ENCODE data around the gene HDAC4.

The HDAC4 gene

GRCh38 chr2:239150125-239151011, 250.5 kb downstream of the HDAC4 start:
- no peak for DNase-seq (ENCODE audit: extremely low spot score)
- POLR2A ChIA-PET, result no interaction called here
- CTCF ChIA-PET, result no interaction called here
- no peak for TF ChIP-seq TARDBP (IDR thresholded peaks at IDR 0.05)
- TF ChIP-seq CTBP1 (IDR thresholded peaks at IDR 0.05; ENCODE audit: borderline replicate concordance), result no peak
- TF ChIP-seq LEF1 (IDR thresholded peaks at IDR 0.05; ENCODE audit: borderline replicate concordance), result no peak
- TF ChIP-seq BHLHE40 (IDR thresholded peaks at IDR 0.05; ENCODE audit: borderline replicate concordance), result no peak
- TF ChIP-seq NFRKB (IDR thresholded peaks at IDR 0.05), result no peak
- TF ChIP-seq FOXK2 (IDR thresholded peaks at IDR 0.05), result no peak
- no peak for TF ChIP-seq L3MBTL2 (conservative IDR thresholded peaks at IDR 0.05)
- TF ChIP-seq ZNF384 (IDR thresholded peaks at IDR 0.05), result no peak
- no peak for TF ChIP-seq ARNT (IDR thresholded peaks at IDR 0.05)
- TF ChIP-seq HDGF (IDR thresholded peaks at IDR 0.05; ENCODE audit: borderline replicate concordance), result no peak
- TF ChIP-seq SUZ12 (IDR thresholded peaks at IDR 0.05), result no peak
- no peak for TF ChIP-seq PKNOX1 (IDR thresholded peaks at IDR 0.05)
- no peak for TF ChIP-seq ELF4 (IDR thresholded peaks at IDR 0.05)

GRCh38 chr2:239149501-239149900, 251.3 kb downstream of the HDAC4 start:
- TF ChIP-seq CTBP1 (IDR thresholded peaks at IDR 0.05; ENCODE audit: borderline replicate concordance) (no peak), NFRKB (IDR thresholded peaks at IDR 0.05) (no peak), L3MBTL2 (conservative IDR thresholded peaks at IDR 0.05) (no peak), LEF1 (IDR thresholded peaks at IDR 0.05; ENCODE audit: borderline replicate concordance) (no peak), FOXA1 (IDR thresholded peaks at IDR 0.05) (no peak), TARDBP (IDR thresholded peaks at IDR 0.05) (no peak)
- POLR2A ChIA-PET, result no interaction called here
- CTCF ChIA-PET, result no interaction called here
- DNase-seq (ENCODE audit: extremely low spot score), result no peak

GRCh38 chr2:239148495-239149200, 252.2 kb downstream of the HDAC4 start:
- TF ChIP-seq CTBP1 (IDR thresholded peaks at IDR 0.05; ENCODE audit: borderline replicate concordance), result no peak
- TF ChIP-seq LEF1 (IDR thresholded peaks at IDR 0.05; ENCODE audit: borderline replicate concordance), result no peak
- no peak for TF ChIP-seq NFRKB (IDR thresholded peaks at IDR 0.05)
- CTCF ChIA-PET, result interaction anchor here (0.7 kb wide), 1 partner anchor 69 kb away, joined by 5 read pairs; no protein-coding TSS in a partner anchor
- POLR2A ChIA-PET, result no interaction called here
- DNase-seq (ENCODE audit: extremely low spot score), result no peak

- POLR2A ChIA-PET, result no interaction called here
- TF ChIP-seq HDGF (IDR thresholded peaks at IDR 0.05; ENCODE audit: borderline replicate concordance) (no peak), L3MBTL2 (conservative IDR thresholded peaks at IDR 0.05) (no peak), ARNT (IDR thresholded peaks at IDR 0.05) (no peak), FOXM1 (IDR thresholded peaks at IDR 0.05; ENCODE audit: borderline replicate concordance) (no peak), ELF4 (IDR thresholded peaks at IDR 0.05) (no peak), FOXK2 (IDR thresholded peaks at IDR 0.05) (no peak), CTBP1 (IDR thresholded peaks at IDR 0.05; ENCODE audit: borderline replicate concordance) (no peak), SP1 (IDR thresholded peaks at IDR 0.05) (no peak), FOXA1 (IDR thresholded peaks at IDR 0.05) (no peak), NFRKB (IDR thresholded peaks at IDR 0.05) (no peak), LEF1 (IDR thresholded peaks at IDR 0.05; ENCODE audit: borderline replicate concordance) (no peak), ZNF384 (IDR thresholded peaks at IDR 0.05) (no peak), BHLHE40 (IDR thresholded peaks at IDR 0.05; ENCODE audit: borderline replicate concordance) (no peak), PKNOX1 (IDR thresholded peaks at IDR 0.05) (no peak), TARDBP (IDR thresholded peaks at IDR 0.05) (no peak), SUZ12 (IDR thresholded peaks at IDR 0.05) (no peak)
- DNase-seq (ENCODE audit: extremely low spot score), result no peak
- CTCF ChIA-PET, result no interaction called here
These were observed 253.4 kb downstream of the HDAC4 start for GRCh38 chr2:239147376-239147775.

- ChIA-PET POLR2A (no interaction called here), CTCF (no interaction called here)
- TF ChIP-seq NFRKB (IDR thresholded peaks at IDR 0.05), result no peak
- no peak for TF ChIP-seq FOXM1 (IDR thresholded peaks at IDR 0.05; ENCODE audit: borderline replicate concordance)
- no peak for TF ChIP-seq SP1 (IDR thresholded peaks at IDR 0.05)
- TF ChIP-seq ELF4 (IDR thresholded peaks at IDR 0.05), result no peak
- no peak for TF ChIP-seq LEF1 (IDR thresholded peaks at IDR 0.05; ENCODE audit: borderline replicate concordance)
- no peak for TF ChIP-seq FOXK2 (IDR thresholded peaks at IDR 0.05)
- no peak for TF ChIP-seq TARDBP (IDR thresholded peaks at IDR 0.05)
- DNase-seq (ENCODE audit: extremely low spot score), result no peak
These were observed 254.1 kb downstream of the HDAC4 start for GRCh38 chr2:239146741-239147181.

GRCh38 chr2:239146011-239146641, 254.7 kb downstream of the HDAC4 start:
- DNase-seq (ENCODE audit: extremely low spot score), result no peak
- CTCF ChIA-PET, result no interaction called here

More at GRCh38 chr2:239146011-239146641, 254.7 kb downstream of the HDAC4 start:
- no peak for TF ChIP-seq CTBP1 (IDR thresholded peaks at IDR 0.05; ENCODE audit: borderline replicate concordance)
- TF ChIP-seq SUZ12 (IDR thresholded peaks at IDR 0.05), result no peak
- TF ChIP-seq TARDBP (IDR thresholded peaks at IDR 0.05), result no peak
- no peak for TF ChIP-seq BHLHE40 (IDR thresholded peaks at IDR 0.05; ENCODE audit: borderline replicate concordance)
- no peak for TF ChIP-seq ARNT (IDR thresholded peaks at IDR 0.05)
- no peak for TF ChIP-seq PKNOX1 (IDR thresholded peaks at IDR 0.05)
- no peak for TF ChIP-seq FOXK2 (IDR thresholded peaks at IDR 0.05)
- no peak for TF ChIP-seq ZNF384 (IDR thresholded peaks at IDR 0.05)
- TF ChIP-seq FOXA1 (IDR thresholded peaks at IDR 0.05), result no peak
- no peak for TF ChIP-seq ELF4 (IDR thresholded peaks at IDR 0.05)
- no peak for TF ChIP-seq LEF1 (IDR thresholded peaks at IDR 0.05; ENCODE audit: borderline replicate concordance)
- TF ChIP-seq HDGF (IDR thresholded peaks at IDR 0.05; ENCODE audit: borderline replicate concordance), result no peak
- no peak for TF ChIP-seq FOXM1 (IDR thresholded peaks at IDR 0.05; ENCODE audit: borderline replicate concordance)
- POLR2A ChIA-PET, result no interaction called here

All from HEK293T (cell line).